Lower leg skin (tissue), 3 donors: ENCODE results near the gene PMPCA.

Experiments
- CTCF ChIP-seq, 3 donors: fragments of 450-650 bp; IDR thresholded peaks; one replicate each; pipeline ENCODE4 v1.5.1; 2016; ENCODE audit warnings: antibody characterized with exemption in 3 of 3, mild to moderate bottlenecking in 3 of 3, moderate library complexity in 2 of 3
- POLR2A ChIP-seq, 2 donors: fragments of 450-650 bp; IDR thresholded peaks; one replicate each; pipeline ENCODE4 v1.6.1; 2016 to 2017; ENCODE audit warnings: antibody characterized with exemption in 2 of 2, mild to moderate bottlenecking in 1 of 2, moderate library complexity in 1 of 2

GRCh38 chr9:136455043-136456002 lies 44.9 kb downstream of the PMPCA start:
- TF ChIP-seq CTCF (IDR thresholded peaks at IDR 0.05) = no peak
- TF ChIP-seq POLR2A (IDR thresholded peaks at IDR 0.05) = no peak
